ENCODE measurements around the gene SYNE3.

The SYNE3 gene

GRCh38 chr14:95477411-95478269, 38.8 kb downstream of the SYNE3 start:
- TF ChIP-seq, protein P1, sequence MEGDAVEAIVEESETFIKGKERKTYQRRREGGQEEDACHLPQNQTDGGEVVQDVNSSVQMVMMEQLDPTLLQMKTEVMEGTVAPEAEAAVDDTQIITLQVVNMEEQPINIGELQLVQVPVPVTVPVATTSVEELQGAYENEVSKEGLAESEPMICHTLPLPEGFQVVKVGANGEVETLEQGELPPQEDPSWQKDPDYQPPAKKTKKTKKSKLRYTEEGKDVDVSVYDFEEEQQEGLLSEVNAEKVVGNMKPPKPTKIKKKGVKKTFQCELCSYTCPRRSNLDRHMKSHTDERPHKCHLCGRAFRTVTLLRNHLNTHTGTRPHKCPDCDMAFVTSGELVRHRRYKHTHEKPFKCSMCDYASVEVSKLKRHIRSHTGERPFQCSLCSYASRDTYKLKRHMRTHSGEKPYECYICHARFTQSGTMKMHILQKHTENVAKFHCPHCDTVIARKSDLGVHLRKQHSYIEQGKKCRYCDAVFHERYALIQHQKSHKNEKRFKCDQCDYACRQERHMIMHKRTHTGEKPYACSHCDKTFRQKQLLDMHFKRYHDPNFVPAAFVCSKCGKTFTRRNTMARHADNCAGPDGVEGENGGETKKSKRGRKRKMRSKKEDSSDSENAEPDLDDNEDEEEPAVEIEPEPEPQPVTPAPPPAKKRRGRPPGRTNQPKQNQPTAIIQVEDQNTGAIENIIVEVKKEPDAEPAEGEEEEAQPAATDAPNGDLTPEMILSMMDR (IDR thresholded peaks at IDR 0.05; ENCODE audit: low read depth, low read length): no peak
- no peak overlapping the region for H3K4me3 ChIP-seq (ENCODE audit: low read depth, low read length)

- H3K4me3 ChIP-seq (ENCODE audit: low read depth, low read length): no peak overlapping the region
- TF ChIP-seq, protein P1 (IDR thresholded peaks at IDR 0.05; ENCODE audit: low read depth, low read length): no peak
These were observed 39.7 kb downstream of the SYNE3 start for GRCh38 chr14:95476747-95477146.

GRCh38 chr14:95475540-95476240, 40.8 kb downstream of the SYNE3 start:
- TF ChIP-seq, protein P1 (IDR thresholded peaks at IDR 0.05; ENCODE audit: low read depth, low read length): no peak
- no peak overlapping the region for H3K4me3 ChIP-seq (ENCODE audit: low read depth, low read length)

GRCh38 chr14:95474941-95475340, 41.5 kb downstream of the SYNE3 start:
- TF ChIP-seq, protein P1 (IDR thresholded peaks at IDR 0.05; ENCODE audit: low read depth, low read length): no peak
- H3K4me3 ChIP-seq (ENCODE audit: low read depth, low read length): no peak overlapping the region

DNA sequence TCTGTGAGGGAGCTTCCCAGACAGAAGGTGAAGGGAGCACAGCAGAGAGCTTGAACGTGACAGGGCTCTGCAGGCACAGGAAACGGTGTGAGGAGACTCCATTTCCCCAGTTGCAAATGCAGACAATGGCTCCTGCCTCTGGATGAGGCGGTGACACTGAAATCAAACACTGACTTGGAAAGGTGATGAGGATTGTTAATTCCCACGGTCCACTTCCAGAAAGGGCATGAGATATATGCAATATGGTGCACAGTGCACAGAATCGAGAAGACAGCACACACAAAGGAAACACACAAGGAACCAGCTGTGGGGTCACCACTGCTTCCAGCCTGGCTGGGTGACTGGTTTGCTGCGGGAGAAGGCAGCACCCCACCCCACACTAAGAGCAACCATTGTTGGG, 42.0 kb downstream of the SYNE3 start:
- H3K4me3 ChIP-seq (ENCODE audit: low read depth, low read length): no peak overlapping the region
- TF ChIP-seq, protein P1 (IDR thresholded peaks at IDR 0.05; ENCODE audit: low read depth, low read length): no peak

DNA sequence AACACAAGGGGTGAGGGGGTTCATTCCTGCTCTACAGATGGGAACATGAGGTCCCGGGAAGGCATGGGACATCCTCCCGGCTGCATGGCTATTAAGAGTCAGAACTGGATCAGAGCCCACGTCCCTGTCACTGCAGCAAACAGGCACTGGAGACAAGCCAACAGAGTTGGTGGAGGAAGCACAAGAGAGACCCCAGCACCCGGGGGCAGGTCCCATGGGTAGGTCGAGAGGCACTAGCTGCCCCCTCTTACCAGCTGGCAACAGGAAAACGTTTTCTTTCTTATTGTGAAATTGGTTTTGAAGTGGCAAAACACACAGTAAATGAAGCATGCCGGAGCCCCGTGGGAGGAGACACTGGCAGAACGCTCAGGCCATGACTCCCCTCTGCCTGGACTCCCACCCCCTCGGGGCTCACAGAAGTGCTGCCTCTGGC, 43.6 kb downstream of the SYNE3 start:
- no peak overlapping the region for H3K4me3 ChIP-seq (ENCODE audit: low read depth, low read length)
- TF ChIP-seq, protein P1 (IDR thresholded peaks at IDR 0.05; ENCODE audit: low read depth, low read length): no peak

GRCh38 chr14:95471476-95471875, 45.0 kb downstream of the SYNE3 start:
- H3K4me3 ChIP-seq (ENCODE audit: low read depth, low read length): no peak overlapping the region
- TF ChIP-seq, protein P1 (IDR thresholded peaks at IDR 0.05; ENCODE audit: low read depth, low read length): no peak
